ENCODE data around the gene AOAH.
A peak's percentile ranks its signal among the peaks of the same experiment; 100 is the strongest.

The AOAH gene
- total RNA-seq: 4.3 reads per million, percentile 17 among the genes with 10 or more reads in this experiment

GRCh38 chr7:36723951-36724664 lies at the start of gene AOAH:
AOAH (minus strand) TSS chr7:36724494; CDS start chr7:36724148, 346 bp downstream.
- peak; percentile 57 for DNase-seq

DNA sequence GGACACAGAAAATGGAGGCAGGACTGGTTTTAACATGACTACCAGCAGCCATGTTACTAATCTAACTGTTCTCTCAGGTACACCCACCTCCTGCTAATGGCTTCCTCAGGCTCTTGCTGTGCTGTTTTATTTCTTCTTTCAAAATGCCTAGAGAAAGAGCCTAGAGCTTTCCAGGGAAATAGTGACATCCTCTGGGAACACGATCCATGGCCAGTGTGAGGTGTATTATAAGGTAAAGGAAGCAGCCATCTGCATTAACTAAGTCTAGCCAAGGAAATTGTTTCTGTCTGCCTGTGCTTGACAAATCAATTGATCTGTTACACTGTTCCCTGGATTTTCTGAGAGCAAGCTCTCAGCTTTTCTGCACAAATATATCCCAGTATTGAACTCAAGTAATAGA lies 42.2 kb upstream of the AOAH start:
- no peak for DNase-seq

DNA sequence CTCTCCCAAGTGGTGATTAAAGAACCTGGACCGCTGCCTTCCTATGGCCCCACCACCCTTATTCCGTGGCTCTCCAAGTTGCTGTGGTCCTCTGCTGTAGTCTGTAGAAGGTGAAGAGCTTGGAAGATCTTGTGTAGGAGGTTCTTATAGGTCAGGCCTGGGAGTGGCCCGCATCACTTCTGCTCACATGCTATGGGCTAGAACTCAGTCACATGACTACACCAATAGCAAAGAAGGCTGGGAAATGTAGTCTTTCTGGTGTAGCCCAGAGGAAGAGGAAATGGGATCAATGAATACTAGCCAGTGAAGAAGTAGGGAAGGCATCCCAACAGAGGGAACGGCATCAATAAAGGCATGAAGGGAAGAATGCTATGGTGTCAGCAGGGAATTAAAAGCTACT lies 41.3 kb upstream of the AOAH start:
- no peak for DNase-seq

GRCh38 chr7:36764929-36765328 lies 40.6 kb upstream of the AOAH start:
- DNase-seq: no peak

DNA sequence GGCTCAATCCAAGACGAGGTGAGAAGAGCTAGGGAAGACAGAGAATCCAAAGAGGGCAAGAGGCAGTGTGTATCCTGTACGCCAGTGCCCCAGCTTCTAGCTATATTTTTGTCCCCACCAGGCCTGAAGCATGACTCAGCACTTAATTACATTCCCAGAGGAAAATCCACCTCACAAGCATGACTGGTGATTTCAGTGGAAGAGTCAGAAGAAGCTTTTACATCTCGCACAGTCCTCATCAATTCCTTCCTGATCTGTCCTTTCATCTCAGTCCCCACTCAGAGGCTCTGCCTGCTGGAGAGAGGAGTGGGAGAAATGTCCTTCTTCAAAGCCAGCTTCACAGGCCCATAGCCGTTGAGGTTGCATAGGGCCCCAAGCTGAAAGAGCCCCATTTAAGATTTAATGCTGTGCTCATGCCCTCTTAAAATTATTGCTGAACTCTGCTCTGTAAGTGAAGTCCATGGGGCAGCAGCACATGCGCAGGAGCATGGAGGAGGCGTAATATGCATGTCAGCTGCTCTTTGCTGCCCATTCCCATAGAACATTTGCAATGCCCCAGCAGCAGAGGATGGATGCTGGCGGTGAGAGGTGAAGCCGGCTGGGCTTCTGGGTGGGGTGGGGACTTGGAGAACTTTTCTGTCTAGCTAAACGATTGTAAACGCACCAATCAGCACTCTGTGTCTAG lies 39.0 kb upstream of the AOAH start:
- no peak for DNase-seq

DNA sequence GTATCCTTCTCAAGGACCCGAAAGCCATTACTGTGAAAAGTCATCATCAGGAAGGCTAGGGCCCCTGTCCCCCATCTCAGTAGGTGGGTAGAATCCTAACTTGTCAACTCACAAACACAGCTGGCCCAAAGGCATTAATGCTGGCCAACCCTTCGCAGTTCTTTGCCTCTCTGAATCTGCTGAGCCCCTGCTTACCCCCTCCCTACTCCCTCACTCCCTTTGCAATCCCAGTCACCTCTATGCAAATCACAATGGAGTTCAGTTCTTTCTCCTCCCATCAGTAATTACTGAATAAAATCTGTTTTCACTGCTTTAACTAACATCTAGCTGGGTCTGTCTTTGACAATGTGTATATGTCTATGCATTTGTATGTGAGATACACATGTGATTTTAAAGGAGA lies 38.1 kb upstream of the AOAH start:
- DNase-seq: no peak

- DNase-seq: no peak
These were observed 37.5 kb upstream of the AOAH start for GRCh38 chr7:36761835-36762234.

DNA sequence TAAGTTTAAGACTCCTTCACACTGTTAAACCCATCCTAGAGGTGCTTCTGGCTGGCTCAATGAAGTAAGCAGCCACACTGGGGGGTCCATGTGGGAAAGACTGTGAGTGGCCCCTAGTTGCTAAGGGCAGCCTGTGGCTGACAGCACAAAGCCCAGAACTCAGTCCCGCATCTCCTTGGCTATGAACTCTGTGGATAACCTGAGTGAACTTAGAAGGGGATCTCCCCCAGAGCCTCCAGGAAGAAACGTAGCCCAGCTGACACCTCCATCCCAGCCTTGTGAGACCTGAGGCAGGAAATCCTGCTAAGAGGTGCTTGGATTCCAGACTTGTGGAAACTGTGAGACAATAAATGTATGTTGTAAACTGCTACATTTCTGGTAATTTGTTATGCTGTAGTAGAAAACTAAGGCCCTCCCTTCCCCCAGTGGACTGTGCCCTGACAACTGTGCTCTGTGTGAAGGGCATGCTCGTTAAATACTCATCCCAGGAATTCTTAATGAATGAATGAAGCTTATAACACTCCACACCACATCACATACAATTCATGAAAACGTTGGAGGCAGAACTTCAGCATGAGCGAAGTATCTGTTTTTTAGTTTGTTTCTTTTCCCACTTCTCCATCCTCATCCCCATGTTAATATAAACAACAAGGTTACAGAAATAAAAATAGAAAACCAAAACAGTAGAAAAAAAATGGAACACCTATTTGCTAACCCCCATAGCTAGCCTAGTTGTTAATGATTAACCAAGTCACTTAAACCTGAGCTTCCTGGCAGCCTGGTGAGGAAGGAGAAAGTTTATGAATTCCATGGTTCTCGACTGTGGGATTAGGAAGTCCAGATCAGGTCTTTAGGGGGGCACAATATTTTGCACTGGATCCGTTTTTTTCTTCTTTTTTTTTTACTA lies 36.8 kb upstream of the AOAH start:
- no peak for DNase-seq

DNA sequence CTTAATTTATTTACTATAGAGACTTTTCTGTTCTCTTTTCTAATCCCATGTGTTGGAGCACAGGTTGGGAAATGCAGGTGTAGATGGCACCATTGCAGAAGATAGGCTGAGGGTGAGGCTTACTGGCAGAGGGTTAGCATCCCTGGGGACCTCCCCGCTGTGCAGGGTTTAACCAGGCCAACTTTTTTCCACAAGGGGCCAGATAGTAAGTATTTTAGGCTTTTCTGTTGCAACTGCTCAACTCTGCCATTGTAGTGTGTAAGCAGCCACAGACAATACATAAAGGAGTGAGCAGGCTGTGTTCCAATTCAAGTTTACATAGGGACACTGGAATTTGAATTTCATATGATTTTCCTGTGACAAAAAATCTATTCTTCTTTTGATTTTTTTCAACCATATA lies 34.6 kb upstream of the AOAH start:
- DNase-seq: no peak

- DNase-seq: no peak
These were observed 31.2 kb upstream of the AOAH start for GRCh38 chr7:36755484-36755883.

- DNase-seq: no peak
These were observed 27.9 kb upstream of the AOAH start for GRCh38 chr7:36752026-36752711.

GRCh38 chr7:36750451-36750850 lies 26.2 kb upstream of the AOAH start:
- no peak for DNase-seq

- DNase-seq: no peak
These were observed 25.1 kb upstream of the AOAH start for GRCh38 chr7:36749282-36749960.

DNA sequence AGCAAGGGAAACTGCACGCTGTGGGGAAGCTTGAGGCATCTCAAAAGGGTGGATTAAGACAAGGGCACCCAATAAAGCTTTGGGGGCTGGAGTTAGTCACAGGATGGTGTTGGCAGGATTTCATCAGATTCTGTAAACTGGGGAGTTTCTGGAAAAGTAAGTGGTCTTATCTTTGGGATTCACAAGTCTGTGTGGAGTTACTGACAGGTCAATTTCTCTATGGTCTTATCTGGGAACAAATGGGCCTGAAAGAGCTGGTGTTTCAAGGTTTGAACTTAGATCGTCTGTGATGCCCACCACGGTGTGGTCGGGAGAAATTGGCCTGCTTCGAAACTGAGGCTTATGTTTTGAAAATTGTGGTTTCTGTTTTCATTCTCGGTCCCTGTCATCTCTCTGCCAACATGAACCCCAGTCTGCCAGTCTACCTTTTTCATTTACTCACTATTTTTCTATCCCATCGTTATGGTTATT lies 23.8 kb upstream of the AOAH start:
- no peak for DNase-seq

DNA sequence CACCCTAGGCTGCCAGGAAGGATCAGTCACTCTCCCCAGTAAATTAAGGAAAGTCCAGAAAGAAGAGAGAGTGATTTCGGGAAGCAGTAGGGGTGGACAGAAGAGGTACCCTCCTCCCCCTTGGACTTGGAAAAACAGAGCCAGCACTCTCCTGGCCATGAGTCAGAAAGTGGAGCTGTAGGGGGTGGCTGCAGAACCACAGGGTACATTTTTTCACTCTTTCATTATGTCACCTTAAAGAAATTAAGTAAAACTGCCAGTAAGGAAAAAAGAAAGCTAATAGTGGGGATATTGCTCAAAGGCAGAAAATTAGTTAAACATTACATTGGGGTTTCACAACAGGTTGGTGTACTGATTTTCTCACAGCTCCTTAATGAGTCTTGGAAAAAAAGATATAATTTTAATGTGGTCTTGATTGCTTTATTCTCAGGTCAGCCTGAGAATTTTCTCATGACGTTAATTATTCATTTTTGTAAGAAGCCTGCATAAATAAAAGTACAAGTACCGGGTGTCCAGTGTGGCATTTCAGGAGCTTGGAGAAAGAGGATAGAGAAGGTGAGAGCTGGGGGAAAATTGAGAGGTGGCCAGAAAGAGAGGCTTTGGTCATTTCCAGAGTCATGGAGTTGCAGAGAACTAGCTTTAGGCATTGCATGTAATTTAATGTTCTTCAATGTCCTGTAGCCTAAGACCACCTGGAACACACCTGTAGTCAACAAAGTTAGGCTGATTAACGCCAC lies 23.2 kb upstream of the AOAH start:
- DNase-seq: no peak

DNA sequence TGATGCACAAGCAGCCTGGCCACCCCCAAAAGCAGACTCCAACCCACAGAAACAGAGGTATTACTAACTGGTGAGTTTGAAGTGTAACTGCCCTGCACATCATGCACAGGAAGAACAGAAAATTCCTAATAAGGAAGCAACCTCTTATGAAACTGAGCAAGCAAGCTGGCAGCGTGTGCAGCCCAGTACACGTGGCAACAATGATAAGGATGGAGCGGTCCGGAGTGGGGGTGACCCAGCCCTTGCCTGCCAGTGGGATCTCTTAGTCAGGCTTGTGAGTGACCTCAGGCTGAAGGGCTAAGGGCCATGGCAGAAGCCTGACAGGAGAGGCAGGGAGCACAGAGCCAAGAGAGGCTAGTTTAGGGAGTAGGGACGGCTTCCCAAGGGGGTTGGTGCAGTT lies 22.1 kb upstream of the AOAH start:
- DNase-seq: no peak

DNA sequence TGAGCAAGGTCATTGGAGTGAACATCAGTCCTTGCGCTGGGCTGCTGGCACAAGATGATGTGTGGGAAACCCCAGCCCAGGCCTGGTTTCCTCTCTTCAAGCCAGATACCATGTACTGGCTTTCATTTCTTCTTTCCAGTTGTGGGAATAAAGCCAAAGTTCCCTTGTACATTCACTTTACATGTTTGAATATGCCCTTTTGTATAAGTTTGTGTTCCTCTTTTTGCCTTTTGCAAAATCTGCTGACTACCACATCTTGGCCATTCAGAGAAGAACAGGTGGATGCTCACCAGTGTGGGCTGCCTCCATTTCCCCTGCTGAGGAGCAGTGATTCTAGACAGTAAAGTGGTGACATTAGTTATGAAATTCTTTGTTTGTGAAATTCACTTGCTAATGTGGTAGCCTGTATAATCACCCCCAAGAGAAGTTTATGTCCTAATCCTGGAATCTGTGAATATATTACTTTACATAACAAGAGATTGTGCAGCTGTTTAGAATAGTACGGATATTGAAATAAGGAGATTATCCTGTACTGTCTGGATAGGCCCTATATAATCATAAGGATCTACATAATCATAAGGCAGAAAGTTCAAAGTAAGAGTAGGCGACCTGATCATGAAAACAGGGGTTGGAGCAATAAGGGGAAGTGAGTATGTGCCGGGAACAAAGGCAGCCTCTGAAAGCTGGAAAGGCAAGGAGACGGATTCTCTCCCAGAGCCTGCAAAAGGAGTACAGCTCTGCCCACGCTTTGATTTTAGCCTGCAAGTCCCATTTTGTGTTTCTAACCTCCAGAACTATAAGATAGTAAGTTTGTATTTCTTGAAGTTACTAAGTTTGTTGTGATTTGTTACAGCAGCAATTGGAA lies 18.8 kb upstream of the AOAH start:
- DNase-seq: no peak

DNA sequence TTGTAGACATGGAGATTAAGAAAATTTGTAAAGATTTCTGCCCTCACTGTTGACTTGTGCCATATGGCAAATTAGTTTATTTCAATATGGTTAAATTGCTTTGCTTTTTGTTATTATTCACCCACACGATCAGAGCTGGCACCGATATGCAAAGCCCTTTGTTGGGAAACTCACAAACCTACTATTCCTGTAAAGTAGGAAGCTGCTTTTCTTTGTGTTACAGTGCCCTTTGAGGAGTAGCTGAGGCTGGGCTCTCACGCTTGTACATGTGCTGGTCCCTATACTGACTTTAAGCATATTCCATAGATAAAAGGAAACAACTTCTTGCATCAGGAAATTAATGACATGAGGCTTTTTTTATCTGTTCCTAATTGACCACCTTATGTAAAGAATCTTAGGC lies 17.6 kb upstream of the AOAH start:
- DNase-seq: no peak

GRCh38 chr7:36739351-36739750 lies 15.1 kb upstream of the AOAH start:
- DNase-seq: no peak

- DNase-seq: no peak
These were observed 12.6 kb upstream of the AOAH start for GRCh38 chr7:36736899-36737211.
